OCI-LY3 (cell line): ENCODE data around the gene VPS8.

Experiments used
- H2AFZ ChIP-seq: fragments of 200-600, 300-600 bp; shearing (Covaris generic); 2 replicates; pipeline ENCODE4 v1.6.0; 2014; ENCODE audit warnings: antibody characterized with exemption, low read depth, low read length
- H3K27ac ChIP-seq: fragments of 200-600, 300-600 bp; sonication (generic); 2 replicates; pipeline ENCODE4 v1.5.1; 2014; ENCODE audit warnings: mild to moderate bottlenecking, low read length, moderate library complexity, mixed read lengths
- H3K27me3 ChIP-seq: fragments of 200-600, 300-600 bp; sonication (generic); 2 replicates; pipeline ENCODE4 v1.6.1; 2014; ENCODE audit warnings: low read depth, low read length, mixed read lengths
- H3K36me3 ChIP-seq: fragments of 200-600, 300-600 bp; sonication (generic); replicated peaks from 2 replicates; pipeline ENCODE3; 2014; ENCODE audit warnings: low read depth, low read length, mixed read lengths
- H3K4me1 ChIP-seq: fragments of 300-600, 200-600 bp; sonication (generic); 2 replicates; pipeline ENCODE4 v1.6.1; 2014; ENCODE audit warnings: low read length, mixed read lengths
- H3K4me2 ChIP-seq: fragments of 200-600, 300-600 bp; sonication (generic); 2 replicates; pipeline ENCODE4 v1.6.1; 2014; ENCODE audit warnings: low read length, mixed read lengths
- H3K4me3 ChIP-seq: fragments of 300-600, 200-600 bp; sonication (generic); 2 replicates; pipeline ENCODE4 v1.5.1; 2014; ENCODE audit warnings: antibody characterized with exemption, mild to moderate bottlenecking, low read length, moderate library complexity
- H3K79me2 ChIP-seq: fragments of 300-600, 200-600 bp; shearing (Covaris generic); 2 replicates; pipeline ENCODE4 v1.6.1; 2014; ENCODE audit warnings: mild to moderate bottlenecking, low read length, mixed read lengths
- H3K9ac ChIP-seq: fragments of 300-600, 200-600 bp; shearing (Covaris generic); 2 replicates; pipeline ENCODE4 v1.6.0; 2014; ENCODE audit warnings: mild to moderate bottlenecking, low read length, moderate library complexity
- H3K9me3 ChIP-seq: fragments of 200-600, 300-600 bp; shearing (Covaris generic); 2 replicates; pipeline ENCODE4 v1.6.1; 2014; ENCODE audit warnings: low read length, mixed read lengths; ENCODE audit not compliant: insufficient read depth
- H4K20me1 ChIP-seq: fragments of 200-600, 300-600 bp; sonication (generic); 2 replicates; pipeline ENCODE4 v1.6.1; 2016; ENCODE audit warnings: low read length, mixed read lengths; ENCODE audit not compliant: insufficient read depth
- CTCF ChIP-seq: fragments of 200-600, 300-600 bp; sonication (generic); IDR thresholded peaks from 2 replicates; pipeline ENCODE4 v1.5.1; 2014; ENCODE audit warnings: antibody characterized with exemption, low read length, low read depth
- EZH2phosphoT487 ChIP-seq: fragments of 200-600 bp; shearing (Covaris generic); IDR thresholded peaks from 2 replicates; pipeline ENCODE4 v1.6.1; 2018; ENCODE audit warnings: antibody characterized with exemption, mixed run types, low read depth

Gene VPS8

GRCh38 chr3:184907681-184908649 lies 96.0 kb downstream of the VPS8 start:
- Histone ChIP-seq H3K79me2 (no peaks in the 10 kb centered on the region), H3K4me1 (no peaks in the 10 kb centered on the region), H3K4me3 (no peak overlapping the region), H3K27ac (no peak overlapping the region), H3K36me3 (peaks cover 17% of the 10 kb centered on the region), H2AFZ (no peak overlapping the region), H3K4me2 (no peak overlapping the region), H4K20me1 (no peaks in the 10 kb centered on the region), H3K9me3 (no peaks in the 10 kb centered on the region), H3K27me3 (no peaks in the 10 kb centered on the region), H3K9ac (no peak overlapping the region)
- no peak for TF ChIP-seq EZH2phosphoT487
- TF ChIP-seq CTCF = no peak

GRCh38 chr3:184908859-184909258 lies 96.9 kb downstream of the VPS8 start:
- Histone ChIP-seq H3K27me3 (no peaks in the 10 kb centered on the region), H3K9ac (no peak overlapping the region), H3K36me3 (peaks cover 14% of the 10 kb centered on the region), H3K4me1 (no peaks in the 10 kb centered on the region), H2AFZ (no peak overlapping the region), H3K9me3 (no peaks in the 10 kb centered on the region), H3K79me2 (no peaks in the 10 kb centered on the region), H4K20me1 (no peaks in the 10 kb centered on the region), H3K4me2 (no peak overlapping the region), H3K4me3 (no peak overlapping the region), H3K27ac (no peak overlapping the region)
- TF ChIP-seq CTCF = no peak
- TF ChIP-seq EZH2phosphoT487 = no peak

GRCh38 chr3:184910664-184911063 lies 98.7 kb downstream of the VPS8 start:
- Histone ChIP-seq H3K79me2 (no peaks in the 10 kb centered on the region), H3K9ac (no peak overlapping the region), H3K27ac (no peak overlapping the region)

More at GRCh38 chr3:184910664-184911063, 98.7 kb downstream of the VPS8 start:
- TF ChIP-seq EZH2phosphoT487 (no peak), CTCF (no peak)
- H3K36me3 ChIP-seq = peaks cover 5% of the 10 kb centered on the region
- no peak overlapping the region for H3K4me3 ChIP-seq
- H3K27me3 ChIP-seq = no peaks in the 10 kb centered on the region
- H3K4me2 ChIP-seq = no peak overlapping the region
- no peaks in the 10 kb centered on the region for H3K9me3 ChIP-seq
- H2AFZ ChIP-seq = no peak overlapping the region
- no peaks in the 10 kb centered on the region for H3K4me1 ChIP-seq
- H4K20me1 ChIP-seq = no peaks in the 10 kb centered on the region
